ENCODE results near the gene NCBP1. TPM values are rescaled to one million over a fixed set of nuclear protein-coding genes. Genes with fewer than 3 reads are reported as not detected.

Gene NCBP1
- total and polyA plus RNA-seq, 9 of the 15 experiments (the other 6 are each of a cell fraction or from before 2014, with no cell fraction given) = 29.4 to 69.7 (median 57.5) TPM

GRCh38 chr9:97633859-97634490 lies 354 bp downstream of the NCBP1 start (continued):
- TF ChIP-seq, protein P1, sequence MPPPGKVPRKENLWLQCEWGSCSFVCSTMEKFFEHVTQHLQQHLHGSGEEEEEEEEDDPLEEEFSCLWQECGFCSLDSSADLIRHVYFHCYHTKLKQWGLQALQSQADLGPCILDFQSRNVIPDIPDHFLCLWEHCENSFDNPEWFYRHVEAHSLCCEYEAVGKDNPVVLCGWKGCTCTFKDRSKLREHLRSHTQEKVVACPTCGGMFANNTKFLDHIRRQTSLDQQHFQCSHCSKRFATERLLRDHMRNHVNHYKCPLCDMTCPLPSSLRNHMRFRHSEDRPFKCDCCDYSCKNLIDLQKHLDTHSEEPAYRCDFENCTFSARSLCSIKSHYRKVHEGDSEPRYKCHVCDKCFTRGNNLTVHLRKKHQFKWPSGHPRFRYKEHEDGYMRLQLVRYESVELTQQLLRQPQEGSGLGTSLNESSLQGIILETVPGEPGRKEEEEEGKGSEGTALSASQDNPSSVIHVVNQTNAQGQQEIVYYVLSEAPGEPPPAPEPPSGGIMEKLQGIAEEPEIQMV (tag; conservative IDR thresholded peaks at IDR 0.05; ENCODE audit: low read depth) = no peak
- no peak for TF ChIP-seq ERF (CRISPR knock-in tag; IDR thresholded peaks at IDR 0.05)
- TF ChIP-seq ATF7 (IDR thresholded peaks at IDR 0.05) = no peak
- TF ChIP-seq ZNF584 (CRISPR knock-in tag; IDR thresholded peaks at IDR 0.05; ENCODE audit: low read depth) = no peak
- TF ChIP-seq, protein P2, sequence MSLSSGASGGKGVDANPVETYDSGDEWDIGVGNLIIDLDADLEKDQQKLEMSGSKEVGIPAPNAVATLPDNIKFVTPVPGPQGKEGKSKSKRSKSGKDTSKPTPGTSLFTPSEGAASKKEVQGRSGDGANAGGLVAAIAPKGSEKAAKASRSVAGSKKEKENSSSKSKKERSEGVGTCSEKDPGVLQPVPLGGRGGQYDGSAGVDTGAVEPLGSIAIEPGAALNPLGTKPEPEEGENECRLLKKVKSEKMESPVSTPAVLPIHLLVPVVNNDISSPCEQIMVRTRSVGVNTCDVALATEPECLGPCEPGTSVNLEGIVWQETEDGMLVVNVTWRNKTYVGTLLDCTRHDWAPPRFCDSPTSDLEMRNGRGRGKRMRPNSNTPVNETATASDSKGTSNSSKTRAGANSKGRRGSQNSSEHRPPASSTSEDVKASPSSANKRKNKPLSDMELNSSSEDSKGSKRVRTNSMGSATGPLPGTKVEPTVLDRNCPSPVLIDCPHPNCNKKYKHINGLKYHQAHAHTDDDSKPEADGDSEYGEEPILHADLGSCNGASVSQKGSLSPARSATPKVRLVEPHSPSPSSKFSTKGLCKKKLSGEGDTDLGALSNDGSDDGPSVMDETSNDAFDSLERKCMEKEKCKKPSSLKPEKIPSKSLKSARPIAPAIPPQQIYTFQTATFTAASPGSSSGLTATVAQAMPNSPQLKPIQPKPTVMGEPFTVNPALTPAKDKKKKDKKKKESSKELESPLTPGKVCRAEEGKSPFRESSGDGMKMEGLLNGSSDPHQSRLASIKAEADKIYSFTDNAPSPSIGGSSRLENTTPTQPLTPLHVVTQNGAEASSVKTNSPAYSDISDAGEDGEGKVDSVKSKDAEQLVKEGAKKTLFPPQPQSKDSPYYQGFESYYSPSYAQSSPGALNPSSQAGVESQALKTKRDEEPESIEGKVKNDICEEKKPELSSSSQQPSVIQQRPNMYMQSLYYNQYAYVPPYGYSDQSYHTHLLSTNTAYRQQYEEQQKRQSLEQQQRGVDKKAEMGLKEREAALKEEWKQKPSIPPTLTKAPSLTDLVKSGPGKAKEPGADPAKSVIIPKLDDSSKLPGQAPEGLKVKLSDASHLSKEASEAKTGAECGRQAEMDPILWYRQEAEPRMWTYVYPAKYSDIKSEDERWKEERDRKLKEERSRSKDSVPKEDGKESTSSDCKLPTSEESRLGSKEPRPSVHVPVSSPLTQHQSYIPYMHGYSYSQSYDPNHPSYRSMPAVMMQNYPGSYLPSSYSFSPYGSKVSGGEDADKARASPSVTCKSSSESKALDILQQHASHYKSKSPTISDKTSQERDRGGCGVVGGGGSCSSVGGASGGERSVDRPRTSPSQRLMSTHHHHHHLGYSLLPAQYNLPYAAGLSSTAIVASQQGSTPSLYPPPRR (CRISPR knock-in tag; IDR thresholded peaks at IDR 0.05; ENCODE audit: borderline replicate concordance) = no peak
- no peak for TF ChIP-seq BRD9 (IDR thresholded peaks at IDR 0.05; ENCODE audit: low read depth, partially characterized antibody)
- TF ChIP-seq NFE2 (IDR thresholded peaks at IDR 0.05; ENCODE audit: low read depth) = no peak
- TF ChIP-seq STAT5A (IDR thresholded peaks at IDR 0.05; ENCODE audit: borderline replicate concordance, low read length) = no peak
- peak; percentile 71 for TF ChIP-seq HMGXB4 (CRISPR knock-in tag; IDR thresholded peaks at IDR 0.05)
- no peak for TF ChIP-seq RBM22 (IDR thresholded peaks at IDR 0.05; ENCODE audit: low read depth, low read length, poor library complexity, severe bottlenecking)
- no peak for TF ChIP-seq PBX2 (CRISPR knock-in tag; IDR thresholded peaks at IDR 0.05; ENCODE audit: low read depth)
- TF ChIP-seq PBX2 (tag; conservative IDR thresholded peaks at IDR 0.05; ENCODE audit: low read depth) = no peak
- no peak for TF ChIP-seq ZZZ3 (IDR thresholded peaks at IDR 0.05)
- no peak for TF ChIP-seq TAF9B (IDR thresholded peaks at IDR 0.05; ENCODE audit: partially characterized antibody)
